ENCODE data around the gene IGSF21. TPM values are rescaled to one million over a fixed set of nuclear protein-coding genes. Genes with fewer than 3 reads are reported as not detected.

IGSF21 gene
- polyA plus RNA-seq, 3 donors, result 0.21 to 0.36 (median 0.24) TPM

DNA sequence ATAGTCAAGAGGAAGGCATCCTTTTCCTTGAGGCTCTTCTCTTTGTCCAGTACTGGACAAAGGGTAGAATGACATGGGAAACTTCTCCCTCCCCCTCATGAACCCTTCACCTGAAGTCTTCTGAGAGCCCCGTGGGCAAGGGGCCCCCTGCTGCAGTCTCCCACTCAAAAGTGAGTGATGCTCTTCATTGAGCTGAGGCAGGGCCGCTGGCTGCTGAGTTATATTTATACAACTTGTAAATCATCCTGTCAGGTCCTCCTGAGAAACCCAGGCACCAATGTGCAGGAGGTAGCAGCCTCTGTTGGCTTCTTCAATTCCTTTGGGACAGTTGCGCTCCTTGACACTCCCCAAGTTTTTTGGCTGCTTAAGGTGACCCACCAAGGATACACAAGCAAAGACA lies 150.2 kb downstream of the IGSF21 start:
- DNase-seq, result no peak

DNA sequence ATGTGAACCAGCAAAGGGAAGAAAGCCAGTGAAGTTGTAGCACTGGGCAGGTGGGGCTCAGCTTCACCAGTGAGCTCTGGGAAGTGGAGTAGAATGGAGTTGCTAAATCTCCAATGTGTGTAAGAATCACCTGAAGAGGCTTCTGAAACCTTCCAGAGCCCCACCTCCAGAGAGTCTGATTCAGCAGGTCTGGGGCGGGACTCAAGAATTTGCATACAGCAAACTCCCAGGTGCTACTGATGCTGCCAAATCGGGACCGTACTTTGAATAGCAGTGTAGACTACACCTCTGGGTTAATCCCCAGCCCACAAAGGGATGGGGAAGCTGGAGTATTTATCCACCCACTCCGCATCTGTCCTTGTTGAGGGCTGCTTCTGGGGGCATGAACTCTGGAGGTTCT lies 154.3 kb downstream of the IGSF21 start:
- no peak for DNase-seq

DNA sequence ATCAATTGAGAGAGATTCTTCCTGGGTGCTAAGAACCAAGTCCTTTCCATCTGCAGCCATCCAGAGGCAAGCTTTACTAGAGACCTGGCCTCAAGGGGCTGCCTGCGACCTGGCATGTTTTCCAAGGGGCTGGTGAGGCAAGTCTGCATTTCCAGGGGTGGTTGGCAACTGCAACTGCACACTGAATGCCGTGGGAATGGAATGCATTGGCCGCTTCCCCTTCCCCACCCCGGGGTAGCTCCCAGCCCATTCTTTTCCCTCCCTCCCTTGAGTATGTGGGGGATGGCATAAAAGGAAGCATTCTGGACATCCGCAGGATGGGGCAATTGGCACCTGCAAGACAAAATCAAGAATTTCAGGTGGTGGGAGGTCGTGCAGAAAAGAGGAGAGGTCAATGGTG lies 155.1 kb downstream of the IGSF21 start:
- DNase-seq, result no peak

DNA sequence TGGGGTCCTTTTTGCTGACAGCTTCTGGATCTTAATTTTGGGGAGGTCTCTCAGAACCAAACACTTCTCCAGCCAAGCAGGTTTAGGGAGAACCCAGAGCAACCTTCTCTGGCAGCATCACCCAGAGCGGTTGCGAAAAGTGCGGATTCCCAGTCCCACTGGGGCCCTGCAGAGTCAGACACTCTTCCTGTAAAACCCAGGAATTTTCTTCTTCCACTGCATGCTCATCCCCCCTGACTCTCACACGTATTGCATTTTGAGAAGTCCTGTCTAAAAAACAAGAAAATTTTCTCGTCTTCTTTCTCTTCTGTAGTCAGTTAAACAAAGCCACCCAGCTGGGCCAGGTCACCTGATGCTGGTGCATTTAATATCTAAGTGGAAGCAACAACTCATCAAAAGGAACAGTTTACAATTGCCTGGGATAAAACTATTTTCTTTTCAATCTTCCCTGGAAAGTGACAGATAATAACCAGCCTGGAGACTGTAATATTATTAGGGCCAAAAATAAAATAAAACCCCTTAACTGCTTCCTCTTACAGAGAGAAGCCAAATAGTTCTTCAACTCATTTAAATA lies 156.0 kb downstream of the IGSF21 start:
- DNase-seq, result no peak

DNA sequence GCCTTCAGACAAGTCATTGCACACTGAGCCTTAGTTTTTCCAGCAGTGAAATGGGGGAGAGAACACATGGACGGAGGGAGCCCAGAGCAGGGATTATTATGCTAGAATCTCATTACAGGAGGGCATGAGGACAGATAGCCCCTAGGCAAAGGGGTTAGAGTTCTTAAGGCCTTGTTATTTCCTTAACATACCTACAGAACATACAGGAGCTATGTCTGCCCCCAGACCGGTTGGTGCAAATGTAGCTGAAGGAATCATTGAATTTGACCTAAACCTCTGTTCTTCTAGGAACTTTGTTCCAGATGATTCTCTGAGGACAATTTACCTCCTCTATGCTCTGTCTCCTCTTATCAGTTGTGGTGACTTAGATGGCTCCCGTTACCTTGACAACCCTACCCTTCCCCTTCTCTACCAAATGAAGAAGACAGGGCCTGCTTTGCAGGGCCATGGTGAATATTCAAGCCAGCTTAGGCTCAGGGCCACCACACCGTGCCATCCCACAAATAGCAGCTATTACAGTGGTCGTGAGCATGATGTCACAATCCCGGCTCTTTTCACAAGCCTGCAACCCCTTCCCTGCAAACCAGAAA lies 156.9 kb downstream of the IGSF21 start:
- no peak for DNase-seq

DNA sequence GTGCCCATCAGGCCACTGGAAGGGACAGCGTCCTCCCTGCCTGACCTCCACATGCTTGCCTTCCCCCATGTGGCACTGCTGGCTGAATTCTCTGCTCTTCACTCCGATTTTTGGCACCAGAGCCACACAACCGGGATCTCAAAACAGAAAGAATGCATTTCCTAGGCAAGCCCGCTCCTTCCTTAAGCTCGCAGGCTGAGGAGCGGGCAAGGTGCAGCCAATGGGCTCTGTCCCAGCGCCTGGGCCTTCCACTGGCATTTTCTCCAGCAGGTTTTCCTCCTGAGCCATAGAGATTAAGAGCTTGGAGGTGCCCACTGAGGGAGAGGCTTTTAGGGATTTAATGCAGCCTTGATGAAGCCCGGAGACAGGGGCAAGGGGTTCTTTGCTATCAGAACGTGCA lies 158.0 kb downstream of the IGSF21 start:
- DNase-seq, result no peak

DNA sequence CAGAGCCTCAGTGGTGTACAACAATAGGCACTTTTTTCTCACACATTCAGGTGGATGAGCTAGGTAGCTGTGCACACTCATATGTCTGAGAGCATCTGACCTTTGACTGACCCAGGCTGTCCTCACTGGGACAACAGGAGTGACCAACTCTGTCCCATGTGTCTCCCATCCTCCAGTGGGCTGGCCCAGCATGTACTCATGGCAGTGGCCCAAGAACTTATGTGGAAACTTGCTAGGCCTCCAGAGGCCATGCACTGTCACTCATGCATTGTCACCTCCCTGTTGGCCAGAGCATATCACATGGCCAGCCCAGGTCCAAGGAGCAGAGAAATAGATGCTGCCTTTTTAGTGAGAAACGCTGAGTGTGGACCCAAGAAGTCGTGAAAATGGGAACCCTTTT lies 158.8 kb downstream of the IGSF21 start:
- DNase-seq, result no peak

DNA sequence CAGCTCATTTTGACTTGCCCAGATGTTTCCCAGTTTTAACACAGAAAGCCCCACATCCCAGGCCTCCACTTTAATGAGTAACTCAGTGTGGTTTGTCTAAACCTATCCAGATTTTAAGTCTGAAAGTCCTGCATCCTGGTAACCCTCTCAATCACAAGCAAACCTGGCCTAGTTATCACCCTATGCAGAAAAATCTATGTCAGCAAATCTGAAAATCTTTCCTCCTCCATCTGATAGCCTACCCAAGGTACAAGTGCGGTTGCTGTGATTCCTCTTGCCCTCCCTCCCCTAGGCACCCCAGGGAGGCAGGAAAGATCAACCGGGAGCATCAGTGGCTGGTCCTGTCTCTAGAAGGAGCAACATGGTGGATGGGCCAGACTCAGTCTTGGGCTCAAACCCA lies 163.7 kb downstream of the IGSF21 start:
- DNase-seq, result no peak

DNA sequence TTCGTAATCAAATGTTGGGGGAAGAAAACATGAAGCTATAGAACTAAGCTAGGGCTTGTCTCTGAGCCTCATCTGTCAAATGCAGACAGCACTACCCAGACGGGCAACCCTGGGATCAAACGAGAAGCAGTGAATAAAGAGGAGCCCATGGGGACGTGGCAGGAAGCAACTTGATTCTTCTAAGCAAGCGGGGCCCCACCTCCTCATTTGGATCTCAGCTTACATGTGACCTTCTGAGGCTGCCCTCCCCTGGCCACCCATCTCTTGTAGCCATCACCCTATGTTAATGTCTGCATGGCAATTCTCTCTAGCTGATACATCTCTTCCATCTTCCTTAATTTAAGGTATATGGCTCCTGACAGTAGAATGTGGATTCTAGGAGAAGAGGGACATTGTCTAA lies 171.3 kb downstream of the IGSF21 start:
- no peak for DNase-seq

DNA sequence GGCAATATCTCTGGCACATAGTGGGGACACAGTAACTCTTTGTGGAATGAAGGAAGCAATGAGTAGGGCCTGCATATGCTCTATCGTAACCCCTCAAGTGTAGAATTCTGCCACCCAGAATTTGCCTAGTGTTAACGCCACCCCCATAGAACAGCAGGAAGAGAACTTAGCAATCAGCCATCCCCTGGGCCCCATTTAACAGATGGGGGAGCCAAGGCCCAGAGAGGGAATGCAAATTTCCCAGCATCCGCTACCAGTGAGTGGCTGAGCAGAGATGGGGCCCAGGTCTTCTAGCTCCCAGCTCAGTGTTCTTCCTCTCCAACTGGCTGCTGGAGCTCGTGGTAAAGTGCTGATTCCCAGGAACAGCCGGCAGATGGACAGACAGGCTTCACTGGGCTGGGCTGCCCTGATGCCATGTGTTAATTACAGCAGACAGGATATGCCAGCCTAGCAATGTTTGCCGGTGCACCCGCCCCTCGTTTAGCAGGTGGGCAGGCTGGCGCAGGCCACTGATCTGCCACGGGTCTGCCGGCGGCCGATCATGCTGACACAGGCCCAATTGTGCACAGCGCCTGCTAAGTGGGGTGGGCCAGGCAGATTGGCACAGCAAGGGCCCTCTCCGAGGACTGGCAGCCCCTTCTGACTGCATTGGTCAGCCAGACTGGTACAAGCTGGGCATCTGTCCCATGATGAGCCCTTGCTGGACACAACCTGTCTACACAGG lies 171.9 kb downstream of the IGSF21 start:
- DNase-seq, result no peak

DNA sequence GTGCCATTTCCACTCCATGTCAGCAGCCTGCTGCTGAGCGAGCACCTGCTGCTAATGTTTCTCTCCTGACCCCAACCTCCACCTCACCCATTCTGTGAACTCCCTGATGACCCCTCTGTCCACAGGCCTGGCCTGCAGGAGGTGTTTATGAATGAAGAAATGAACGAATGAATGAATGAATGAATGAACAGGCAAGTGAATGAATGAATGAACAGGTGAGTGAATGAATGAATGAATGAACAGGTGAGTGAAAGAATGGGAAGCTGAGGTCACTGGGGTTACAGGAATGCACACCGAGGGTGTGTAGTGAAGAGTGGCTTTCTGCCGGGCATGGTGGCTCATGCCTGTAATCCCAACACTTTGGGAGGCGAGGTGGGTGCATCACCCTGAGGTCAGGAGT lies 173.4 kb downstream of the IGSF21 start:
- no peak for DNase-seq

DNA sequence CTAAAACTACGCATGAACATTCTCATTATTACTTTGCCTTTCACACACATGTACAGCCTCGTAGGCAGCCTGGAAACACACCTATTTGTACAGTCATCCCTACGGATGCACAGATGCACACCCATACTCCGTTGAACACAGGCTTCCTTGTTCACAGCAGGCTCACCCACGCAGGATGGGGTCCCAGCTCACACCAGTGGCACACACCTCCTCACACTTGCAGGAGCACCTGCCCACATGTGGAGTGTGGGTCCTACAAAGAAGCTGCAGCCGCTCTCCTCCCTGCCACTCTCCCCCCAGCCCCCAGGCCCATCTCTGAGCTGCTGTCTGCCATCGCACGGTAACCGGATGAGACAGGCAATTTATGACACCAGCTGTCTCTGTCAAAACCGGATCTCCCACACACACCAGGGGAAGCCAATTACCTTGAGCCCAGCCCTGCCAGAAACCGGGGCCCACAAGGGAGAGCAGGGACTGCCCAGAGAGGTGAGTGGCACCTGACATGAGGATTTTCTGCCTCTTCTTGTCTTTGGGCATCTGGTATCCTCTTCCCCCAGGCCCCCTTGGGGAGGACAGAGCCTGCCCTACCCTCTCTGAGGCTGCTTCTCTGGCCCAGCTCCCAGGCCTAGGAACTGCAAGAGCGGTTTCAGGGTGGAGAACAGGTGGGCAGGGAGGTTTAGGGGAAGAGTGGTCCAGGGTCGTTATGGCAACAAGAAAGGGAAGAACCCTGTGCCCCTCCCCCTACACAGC lies 175.4 kb downstream of the IGSF21 start:
- peak; percentile 64 for DNase-seq

DNA sequence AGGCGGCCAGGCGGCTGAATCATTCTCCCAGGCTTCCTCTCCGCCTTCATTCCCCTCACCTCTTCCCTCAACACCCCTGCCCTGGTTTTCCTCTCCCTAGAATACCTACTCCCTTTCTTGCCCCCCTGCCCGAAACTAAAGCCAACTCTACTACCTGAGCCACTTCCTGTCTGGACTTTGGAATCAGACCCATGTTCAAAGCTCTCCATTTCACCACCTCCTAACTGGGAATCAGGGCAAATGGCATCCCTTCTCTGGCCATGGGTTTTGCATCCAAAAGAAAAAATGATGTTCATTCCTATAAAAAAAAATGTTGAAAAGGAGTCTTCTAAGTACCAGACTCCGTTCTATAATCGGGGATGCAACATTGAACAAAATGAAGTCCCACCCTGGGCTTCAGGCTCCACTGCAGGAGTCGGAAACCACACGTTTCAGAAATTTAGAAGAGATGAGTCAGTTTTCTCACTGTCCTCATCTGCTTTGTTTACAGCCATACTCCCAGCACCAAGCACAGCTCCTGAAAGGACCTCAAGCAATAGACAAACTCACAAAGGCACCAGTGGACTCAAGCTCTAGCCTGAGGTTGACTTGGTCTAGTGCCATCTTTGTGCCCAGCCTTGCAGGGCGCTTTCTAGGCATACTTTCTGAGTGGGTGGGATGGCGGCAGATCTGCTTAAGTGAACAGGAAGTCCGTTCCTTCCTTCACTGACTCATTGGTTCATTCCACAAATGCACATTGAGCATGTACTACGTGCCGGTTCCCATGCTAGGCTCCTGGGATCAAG lies 176.2 kb downstream of the IGSF21 start:
- no peak for DNase-seq

DNA sequence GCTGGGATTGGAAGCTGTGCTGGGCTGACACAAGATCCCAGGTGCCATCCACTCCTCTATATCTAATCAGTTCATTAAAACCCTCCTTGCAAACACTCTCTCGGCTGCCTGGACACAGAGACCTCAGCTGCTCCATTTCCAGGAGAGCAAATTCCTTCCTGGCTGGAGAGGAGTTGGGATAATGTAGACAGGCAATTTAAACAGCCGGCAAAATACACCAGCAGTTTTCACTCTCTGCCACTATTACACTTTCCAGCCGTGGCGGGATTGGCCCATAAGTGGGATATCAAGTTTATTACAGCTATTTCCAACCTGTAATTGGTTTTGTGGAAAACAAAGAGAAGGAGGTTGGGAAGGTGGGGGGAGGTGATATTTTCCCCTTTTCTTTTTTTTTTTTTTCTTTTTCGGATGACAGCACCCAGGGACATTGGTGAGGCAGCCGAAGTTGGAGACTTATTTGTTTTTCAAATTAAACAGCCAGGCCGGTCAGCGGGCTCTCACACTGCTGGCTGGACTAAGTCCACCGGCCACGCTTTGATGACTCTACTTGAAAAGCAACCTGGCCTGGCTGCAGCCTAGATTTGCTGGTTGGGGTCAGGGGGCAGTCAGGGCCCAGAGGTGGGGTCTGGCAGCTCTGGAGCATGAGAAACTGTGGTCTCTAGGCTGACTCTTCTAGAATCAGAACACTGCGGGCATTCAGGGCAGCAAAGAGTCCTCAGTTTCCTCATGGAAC lies 177.4 kb downstream of the IGSF21 start:
- DNase-seq, result no peak

DNA sequence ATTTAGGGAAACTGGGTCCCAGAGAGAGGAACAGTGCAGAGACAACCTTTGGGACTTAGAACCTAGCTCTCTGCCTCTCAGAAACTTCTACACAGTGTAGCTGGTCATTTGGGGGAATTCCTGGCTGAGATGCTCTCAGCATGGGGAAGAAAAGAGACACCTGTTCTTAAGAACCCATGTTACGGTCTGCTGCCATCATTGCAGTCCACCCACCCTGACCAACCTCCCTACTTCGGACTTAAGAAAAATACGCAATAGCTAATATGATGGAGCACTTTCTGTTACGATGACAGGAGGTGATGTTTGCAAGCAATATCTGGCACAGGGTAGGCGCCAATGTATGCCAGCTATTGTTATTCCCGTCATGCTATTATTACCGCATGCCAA lies 177.9 kb downstream of the IGSF21 start:
- DNase-seq, result no peak

DNA sequence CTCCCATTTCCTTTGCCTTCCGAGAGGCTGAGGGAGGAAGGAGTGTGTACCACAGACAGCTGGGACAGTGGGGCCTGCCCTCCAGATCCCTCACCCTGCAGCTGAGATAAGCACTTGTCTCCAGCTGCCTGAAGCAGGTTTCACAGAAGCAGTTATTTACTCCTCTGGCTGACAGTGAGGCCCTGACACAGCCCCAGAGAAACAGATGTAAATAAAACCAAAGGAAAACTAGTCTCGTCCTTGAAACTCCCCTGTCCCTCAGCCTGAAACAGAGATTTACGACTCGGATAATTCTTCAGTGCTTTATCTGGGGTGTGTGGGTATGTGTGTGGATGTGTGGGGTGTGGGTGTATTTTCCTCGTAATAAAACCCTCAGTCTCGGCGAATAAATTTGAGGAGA lies 181.1 kb downstream of the IGSF21 start:
- DNase-seq, result peak; percentile 74

DNA sequence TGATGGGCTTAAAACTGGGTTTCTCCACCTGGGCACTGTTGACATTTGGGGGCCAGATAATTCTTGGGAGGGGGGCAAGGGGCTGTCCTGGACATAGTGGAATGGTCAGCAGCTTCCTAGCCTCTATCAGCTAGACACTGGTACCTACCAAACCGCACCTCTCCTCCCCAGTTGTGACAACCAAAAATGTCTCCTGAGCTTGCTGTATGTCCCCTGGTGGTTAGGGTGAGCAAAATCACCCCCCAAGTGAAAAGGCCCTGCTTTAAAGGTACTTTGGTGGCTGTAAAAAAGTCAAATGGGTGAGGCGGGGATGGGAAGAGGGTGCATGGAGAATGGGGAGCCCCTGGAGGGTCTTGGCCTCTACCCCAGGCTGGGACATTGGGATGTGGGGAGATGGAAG lies 182.0 kb downstream of the IGSF21 start:
- DNase-seq, result no peak

DNA sequence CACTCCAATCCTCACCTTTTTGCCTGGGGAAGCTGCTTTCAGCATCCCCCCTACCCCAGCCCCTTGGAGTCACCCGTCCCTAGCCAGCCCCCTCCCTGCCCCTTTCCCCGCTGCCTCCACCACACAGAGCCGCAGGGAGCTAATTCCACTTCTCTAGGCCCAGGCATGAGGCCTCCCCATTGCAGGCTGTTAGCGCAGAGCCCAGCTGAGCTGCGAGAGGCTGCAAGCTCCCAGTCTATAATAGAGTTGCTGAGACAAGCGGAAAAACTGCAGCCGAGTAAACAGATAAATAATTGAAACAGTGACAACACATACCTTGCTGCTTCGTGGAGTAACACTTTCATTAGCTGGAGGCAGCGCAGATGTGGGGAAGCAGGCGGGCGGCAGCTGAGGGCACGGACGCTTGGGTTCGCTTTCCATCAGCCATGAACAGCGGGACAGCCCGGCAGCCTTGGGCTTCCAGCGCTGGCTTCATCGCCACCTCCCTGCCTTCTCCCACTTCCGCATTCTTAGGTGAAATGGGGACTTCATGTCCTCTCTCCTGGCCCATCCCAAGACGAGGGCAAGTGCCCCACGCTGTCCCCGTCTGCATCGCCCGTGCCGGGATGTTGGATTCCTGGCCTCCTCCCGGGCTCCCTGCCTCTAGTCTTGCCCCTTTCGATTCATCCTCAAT lies 183.3 kb downstream of the IGSF21 start:
- no peak for DNase-seq

DNA sequence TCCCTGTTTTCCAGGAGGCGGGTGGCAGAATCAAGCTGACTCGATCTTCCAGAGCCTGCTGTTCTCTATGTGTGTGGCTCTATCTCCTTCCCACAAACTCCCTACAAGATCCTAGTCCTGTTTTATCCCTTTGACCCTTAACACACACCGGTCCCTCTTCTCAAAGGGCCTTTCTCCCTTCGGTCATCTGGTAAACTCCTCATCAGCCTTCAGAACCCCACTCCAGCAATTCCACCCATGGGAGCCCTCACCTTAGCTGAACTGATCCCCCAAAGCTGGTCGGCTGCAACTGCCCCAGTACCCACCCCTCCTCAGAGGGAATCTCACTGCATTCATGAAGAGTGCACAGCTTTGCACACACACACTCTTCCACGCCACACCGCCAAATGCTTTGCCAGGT lies 184.9 kb downstream of the IGSF21 start:
- no peak for DNase-seq

DNA sequence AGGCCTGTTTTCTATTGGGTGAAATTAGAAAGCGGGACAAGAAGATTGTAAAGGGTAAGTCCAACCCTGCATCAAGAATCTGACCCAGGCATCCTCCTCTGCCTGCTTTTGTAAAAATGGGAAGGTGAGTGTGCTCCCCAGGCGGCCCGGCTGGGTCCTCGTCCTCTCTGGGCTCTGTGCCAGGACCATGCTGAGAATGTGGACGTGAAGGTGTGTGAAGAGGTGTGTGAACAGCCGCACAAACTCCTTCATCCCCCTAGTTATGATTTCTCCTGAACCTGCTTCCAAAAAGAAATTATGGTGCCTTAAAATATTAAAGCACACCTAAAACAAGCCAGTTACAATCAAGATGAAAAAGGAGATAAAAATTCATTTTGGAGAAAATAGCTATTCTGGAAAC lies 185.7 kb downstream of the IGSF21 start:
- DNase-seq, result no peak
